Measurements from ENCODE around the gene RARA. TPM values are rescaled to one million over a fixed set of nuclear protein-coding genes. Genes with fewer than 3 reads are reported as not detected.

RARA gene
- total RNA-seq, 1 donor from 2014 or later: 21.3 TPM

DNA sequence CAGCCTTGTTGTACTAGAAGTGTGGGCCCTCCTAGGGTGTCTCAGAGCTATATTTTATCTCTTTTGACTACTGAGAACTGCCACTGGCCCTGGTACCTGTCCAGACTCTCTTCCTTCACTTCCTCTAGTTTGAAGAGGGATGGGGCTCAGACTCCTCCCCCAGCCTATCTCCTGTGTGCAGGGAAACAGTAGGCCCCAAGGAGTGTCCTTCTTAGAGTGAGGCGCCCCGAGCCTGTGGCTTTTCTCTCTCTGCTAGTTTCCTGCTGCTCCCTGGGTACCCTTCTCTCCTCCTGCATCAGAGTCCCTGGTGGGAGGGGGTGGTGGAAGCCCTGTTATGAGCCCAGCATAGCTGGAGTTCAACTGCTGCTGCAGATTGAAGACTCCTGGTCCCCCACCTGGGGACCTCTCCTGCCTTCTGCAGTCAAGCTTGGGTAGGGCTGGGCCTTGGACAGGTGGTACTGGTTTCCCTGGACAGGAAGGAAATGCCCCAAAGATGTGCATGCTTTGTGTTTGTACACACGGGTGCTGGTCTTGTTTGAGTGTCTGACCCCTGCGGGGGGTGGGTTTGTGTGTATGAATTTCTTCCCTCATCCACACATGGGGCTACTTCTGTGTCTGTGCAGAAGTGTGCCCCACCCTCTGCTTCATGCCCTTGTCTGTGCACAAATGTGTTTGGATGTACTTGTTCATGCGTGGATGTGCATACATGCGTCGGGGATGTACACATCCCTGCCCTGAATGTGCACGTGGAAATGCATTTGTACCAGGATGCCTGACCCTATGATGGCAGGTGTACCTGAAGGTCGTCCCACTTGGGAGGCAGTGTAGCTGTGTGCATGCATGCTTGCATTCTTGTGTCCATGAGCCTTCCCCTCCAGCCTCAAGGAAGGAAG, 6.9 kb downstream of the RARA start:
- no peak for DNase-seq (ENCODE audit: low spot score)
- ATAC-seq: no peak

DNA sequence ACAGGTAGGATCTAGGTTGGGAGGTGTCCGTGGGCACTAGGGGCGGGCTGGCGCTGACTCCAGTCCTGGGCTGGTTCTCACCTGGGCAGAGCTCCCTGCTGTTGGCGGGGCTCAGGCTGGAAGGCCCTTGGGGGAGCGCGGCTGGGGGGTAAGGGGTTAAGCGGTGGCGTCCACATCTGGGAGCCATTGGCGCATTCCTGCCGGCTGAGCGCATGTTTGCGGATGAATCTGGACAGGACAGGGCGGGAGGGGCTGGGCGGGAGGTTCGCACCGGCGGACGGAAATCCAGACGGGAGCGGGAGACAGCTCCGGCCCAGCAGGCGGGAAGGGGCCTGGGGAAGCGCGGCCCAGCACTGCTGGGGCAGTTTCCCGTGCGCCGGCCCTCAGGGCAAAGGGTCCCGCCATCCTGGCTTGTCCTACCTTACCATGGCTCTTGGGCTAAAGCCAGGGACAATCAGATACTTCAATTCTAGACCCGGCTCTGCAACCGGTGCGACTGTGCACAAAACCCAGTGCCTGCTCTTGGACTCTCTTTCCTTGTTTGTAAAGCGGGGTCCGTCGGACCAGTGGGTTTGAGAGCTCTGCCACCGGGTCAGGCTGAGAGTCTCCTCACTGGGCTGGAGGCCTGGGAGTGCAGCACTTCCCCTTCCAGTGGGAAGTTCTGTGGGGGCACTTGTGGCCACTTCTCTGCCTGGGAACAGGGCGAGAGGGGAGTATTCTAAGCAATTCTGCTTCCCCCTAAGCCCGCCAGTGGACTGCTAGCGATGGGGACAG, 7.8 kb downstream of the RARA start:
- DNase-seq (ENCODE audit: low spot score) (peak; percentile 74), ATAC-seq (peak; percentile 52)

DNA sequence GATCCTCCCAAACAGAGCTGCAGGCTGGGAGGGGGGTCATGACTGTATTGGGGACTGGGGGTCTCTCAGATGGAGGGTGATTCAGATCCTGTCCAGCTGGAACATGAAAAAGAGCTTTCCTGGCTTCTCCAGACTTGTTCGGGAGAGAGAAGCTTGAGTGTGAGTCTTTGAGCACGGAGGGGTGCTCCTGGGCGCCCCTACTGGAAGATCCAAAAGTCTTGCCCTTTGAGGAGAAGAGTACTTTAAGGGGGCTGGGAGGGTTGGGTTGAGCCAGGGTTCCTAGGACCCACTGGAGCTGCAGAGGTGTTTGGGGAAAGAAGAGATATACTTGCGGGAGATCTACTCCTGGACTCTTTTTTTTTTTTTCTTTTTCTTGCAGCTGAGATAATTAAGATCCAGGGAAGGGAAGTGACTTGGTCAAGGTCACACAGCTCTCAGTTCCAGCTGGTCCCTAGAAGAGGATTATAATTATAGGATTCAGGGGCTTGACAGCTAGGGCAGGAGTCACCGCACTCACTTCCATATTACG, 8.4 kb downstream of the RARA start:
- DNase-seq (ENCODE audit: low spot score) (peak; percentile 50), ATAC-seq (peak; percentile 20)

DNA sequence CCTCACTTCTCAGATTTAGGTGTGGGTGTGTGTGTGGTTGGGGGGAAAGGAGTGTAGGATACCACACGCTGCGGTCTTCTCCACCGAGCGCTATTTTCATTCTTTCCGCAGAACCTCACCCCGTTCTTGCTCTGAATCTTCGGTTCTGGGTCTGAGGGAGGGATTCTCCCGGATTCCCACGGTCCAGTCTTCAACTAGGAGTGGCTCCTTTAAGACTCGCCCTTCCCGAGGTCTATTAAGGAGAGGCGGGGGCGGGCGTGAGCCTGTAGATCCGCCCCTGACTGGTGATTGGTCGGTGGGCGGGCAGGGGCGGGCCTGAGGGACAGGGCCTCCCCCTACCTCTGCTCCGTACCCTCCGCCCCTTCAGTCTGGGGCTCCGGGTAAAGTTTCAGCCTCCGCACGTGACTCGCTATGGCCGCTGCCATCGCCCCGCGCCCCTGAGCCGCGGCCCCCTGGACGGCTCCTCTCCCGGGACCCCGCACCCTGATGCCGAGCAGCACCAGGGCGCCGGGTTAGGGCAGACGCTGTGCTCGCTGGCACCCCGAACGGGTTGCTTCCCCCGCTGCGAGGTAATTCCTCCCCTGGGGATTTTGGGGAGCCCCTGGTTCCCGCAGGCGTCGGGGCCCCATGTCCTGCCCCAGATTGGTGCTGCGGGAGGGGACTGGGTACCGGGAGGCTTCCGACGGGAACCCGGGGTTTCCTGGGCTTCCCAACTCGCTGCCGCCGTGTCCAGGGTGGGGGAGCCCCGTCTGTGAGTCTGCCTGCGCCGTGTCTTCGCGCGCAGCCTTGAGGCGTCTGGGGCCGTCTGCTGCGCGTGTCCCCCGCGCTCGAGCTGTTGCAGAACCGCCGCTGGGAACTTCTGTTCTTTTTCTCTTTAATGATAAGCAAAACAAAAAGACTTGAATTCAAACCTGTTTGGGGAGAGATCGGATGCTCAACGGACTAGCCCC, 9.2 kb downstream of the RARA start:
- peak; percentile 96 for DNase-seq (ENCODE audit: low spot score)
- ATAC-seq: peak; percentile 91

DNA sequence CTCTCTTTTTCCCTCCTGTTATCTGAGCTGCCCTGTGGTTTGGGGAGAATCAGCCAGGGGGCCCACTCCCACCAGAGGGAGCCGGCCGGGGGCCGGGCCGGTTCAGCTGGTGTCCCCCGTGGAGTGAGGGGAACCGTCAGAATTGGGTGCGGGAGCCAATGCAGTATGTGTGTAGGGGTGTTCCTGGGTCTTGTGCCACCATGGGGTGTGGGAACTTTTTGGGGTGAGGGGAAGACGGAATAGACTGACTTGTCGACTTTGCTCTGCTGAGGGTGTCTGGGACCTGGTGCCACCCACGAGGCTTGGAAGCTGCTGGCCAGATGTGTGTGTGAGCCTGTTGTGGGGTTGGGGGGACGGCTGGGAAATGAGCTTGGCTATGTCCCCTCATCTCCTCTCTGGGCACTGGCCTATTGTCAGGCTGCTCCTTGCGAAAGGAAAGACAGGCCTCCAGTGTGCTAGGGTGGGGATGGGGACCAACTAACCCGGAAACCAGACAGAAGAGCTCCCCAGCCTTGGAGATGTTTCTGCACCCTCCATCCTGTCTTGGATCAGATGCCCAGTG, 9.9 kb downstream of the RARA start:
- DNase-seq (ENCODE audit: low spot score) (no peak), ATAC-seq (no peak)

DNA sequence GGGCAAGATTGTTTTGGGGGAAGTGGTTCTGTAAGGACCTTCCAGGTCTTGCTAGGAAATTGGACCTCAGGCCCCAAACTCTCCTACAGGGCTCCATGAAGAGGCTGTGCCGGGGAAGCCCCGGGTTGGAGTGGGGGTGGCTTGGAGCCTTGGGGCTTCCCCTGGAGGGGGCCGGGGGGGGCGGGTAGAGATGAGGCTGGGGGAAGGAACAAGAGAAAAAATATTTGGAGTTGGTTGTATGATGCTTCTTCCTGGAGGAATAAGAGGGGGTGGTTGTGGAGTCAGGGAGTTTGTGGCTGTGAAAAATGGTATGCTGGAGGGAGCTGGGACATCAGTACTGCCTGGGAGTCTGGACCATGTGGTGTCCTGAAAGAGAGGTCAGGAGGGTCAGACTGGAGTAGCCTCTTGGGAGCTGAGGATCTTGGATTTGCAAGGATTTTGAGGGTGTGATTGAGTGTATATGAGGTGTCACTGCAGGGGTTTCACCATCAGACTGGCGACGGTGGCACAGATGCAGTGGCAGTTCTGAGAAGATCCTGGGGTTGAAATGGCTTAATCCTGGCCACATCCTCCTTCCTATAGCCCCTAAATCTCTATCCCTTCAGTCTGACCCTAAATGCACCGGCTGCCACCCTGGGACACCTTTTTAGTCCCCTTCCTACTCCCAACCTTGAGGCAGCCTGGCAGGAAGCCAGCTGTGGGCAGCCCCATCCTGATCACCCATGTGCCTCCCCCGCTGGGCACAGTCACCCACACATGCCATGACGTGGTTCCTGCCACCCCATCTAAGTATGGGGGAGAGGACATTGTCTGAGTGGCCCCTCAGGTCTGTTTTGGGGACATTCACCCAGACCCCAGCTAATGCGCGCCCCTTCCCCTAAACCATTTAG, 10.9 kb downstream of the RARA start:
- ATAC-seq (no peak), DNase-seq (ENCODE audit: low spot score) (no peak)

DNA sequence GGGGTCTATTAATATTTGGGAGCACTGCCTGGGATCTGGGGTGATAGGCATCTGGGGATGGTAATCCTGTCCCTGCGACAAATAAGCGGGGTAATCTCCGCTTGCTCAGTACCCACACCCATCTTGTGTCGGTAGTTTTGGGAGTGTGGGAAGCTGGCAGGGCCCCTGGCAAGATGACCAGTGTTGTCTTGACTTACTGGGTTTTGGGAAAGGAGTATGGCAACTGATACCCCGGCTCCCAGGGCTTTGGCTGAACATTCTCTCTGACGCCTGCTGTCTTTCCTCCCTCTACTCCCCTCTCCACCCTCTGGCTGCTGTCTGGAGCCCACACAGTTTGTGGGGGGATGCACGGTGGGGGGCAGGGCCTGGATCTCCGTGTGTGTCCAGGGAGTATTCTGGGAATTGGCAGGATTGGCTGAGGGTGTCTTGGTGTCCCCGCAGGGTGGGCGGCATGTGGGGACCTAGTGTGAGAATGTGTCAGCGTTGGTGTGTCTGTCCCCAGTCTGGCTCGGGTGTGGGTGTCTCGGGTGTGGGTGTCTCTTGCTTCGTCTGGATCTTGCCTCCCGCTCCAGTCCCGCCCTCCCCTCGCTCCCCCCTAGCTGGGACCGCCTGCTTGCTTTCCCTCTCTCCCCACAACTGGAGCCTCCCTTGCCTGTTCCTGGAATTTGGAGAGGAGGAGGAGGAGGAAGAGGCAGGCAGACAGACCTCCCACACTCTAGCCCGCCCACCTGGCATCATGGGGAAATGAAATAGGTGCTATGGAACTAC, 12.0 kb downstream of the RARA start:
- ATAC-seq: no peak
- DNase-seq (ENCODE audit: low spot score): no peak

DNA sequence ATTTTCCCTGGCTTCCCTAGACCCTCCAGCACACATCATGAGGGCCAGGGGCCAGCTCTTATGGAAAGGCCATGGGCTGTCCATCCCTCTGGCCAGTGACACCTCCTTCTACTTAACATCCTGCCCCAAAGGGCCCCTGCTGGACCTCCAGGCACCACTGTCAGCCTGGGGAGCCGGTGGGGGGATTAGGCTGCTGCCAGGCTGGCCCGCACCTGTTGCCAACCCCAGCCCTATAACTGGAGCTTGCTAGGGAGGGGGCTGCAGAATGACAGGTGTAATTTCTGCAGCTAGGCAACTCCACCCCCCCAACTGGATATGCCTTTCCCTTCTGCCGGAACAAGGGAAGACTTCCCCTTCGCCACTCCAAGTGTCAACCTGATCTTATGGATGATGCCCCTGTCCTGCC, 12.5 kb downstream of the RARA start:
- ATAC-seq: no peak
- no peak for DNase-seq (ENCODE audit: low spot score)

DNA sequence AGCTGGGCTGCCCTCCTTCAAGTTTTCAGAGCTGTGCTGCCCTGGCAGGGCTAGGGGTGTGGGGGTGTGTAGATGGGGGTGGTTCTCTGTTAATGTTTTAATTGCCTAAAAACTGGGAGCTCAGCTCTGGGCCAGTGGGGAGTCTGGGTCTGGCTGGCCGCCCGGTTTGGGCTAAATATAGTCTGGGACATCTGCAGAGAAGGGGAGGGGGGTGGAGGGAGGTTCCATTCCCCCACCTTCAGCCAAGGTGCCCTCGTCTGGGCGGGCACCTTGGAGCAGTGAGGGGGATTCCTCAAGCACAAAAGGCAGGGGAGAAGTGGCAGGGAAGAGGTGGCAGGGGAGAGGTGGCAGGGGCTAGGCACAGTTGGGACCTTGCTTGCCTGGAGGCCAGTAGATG, 13.0 kb downstream of the RARA start:
- DNase-seq (ENCODE audit: low spot score) (no peak), ATAC-seq (no peak)

DNA sequence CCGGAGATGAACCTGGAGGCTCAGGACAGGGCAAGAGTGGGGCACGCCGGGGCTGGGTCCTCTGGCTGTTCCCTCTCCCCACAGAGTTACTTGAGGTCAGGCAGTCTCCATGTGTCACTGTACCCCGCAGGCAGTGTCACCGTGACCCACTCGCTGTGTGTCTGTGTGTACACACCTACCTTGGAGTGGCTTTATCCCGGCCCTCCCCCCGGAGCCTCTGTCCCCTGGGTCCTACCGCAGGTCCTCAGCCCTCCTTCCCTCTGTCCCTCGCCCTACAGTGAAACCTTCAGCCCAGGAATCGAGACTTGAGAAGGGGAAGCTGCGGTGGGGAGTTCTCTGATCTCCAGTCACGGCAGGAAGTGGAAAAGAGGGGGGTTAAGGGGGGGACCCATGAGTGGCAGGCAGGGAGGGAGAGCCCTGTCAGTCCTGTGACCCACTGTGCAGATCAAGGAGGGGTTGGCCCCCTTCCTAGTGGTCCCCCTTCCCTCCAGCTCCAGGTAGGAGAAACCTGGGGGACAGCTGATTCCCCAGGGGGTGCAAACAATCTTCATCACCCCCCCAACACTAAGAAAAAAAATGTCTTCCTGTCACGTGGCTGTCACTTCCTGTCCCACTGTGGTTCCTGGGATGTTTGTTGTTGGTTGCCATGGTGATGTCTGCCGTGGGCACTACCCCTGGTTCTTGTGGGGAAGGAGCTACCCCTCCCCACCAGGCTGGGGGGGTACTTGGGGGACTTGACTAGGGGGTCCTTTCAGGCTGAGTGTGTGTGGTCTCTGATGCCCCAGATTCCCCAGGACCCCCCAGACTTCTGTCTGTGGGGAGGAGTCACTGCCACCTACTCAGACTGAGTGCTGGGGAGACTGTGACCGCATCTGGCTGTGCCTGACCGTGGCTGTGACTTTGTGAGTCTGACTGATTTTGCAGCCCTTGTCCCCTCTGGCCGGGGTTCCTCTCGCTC, 13.7 kb downstream of the RARA start:
- no peak for ATAC-seq

DNA sequence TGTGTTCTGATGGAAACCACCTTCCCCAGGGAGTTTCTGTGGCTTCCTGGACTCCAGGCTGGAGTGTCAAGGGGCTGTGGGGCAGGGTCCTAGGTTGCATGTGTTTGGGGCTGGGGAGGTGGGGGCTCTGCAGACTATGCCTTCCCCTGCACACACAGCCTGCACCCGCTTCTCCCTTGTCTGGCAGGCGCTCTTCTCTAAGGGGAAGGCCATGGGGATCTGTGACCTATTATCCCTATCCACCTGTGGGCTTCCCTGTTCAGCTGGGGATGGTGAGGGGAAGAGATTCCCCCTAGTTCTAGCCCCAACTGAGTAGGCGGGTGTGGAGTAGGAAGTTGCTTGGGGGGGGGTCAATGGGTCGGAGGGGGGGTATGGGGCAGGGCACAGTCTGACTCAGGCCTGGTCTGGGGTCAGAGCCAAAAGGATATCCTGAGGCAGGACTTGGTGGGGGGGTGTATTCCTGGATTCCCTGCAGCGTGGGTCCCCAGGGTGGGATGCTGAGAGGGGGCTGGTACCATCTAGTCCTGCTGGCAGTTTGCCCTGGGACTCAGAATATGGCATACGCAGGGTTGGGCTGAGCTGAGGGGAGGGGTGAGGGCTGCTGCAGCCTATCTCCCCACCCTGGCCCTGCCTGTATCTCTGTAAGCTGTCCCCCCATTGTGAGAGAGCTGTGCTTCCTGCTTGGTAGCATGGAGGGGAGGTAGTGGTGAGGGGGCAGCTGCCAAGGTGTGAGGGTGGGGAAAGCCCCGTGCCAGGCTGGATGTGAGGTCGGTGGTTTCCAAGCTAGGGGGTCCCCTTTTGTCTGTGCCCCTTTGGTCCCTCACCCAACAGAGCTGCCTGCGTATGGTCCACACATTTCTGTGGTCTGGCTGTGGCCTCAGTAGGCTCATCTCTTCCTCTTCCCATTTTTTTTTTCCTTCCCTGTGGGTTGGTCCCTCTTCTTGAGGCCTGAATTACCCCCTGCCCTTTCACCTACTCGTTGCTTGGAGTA, 14.7 kb downstream of the RARA start:
- DNase-seq (ENCODE audit: low spot score) (no peak), ATAC-seq (no peak)

More for the DNA sequence above, 13.7 kb downstream of the RARA start:
- peak; percentile 64 for DNase-seq (ENCODE audit: low spot score)

DNA sequence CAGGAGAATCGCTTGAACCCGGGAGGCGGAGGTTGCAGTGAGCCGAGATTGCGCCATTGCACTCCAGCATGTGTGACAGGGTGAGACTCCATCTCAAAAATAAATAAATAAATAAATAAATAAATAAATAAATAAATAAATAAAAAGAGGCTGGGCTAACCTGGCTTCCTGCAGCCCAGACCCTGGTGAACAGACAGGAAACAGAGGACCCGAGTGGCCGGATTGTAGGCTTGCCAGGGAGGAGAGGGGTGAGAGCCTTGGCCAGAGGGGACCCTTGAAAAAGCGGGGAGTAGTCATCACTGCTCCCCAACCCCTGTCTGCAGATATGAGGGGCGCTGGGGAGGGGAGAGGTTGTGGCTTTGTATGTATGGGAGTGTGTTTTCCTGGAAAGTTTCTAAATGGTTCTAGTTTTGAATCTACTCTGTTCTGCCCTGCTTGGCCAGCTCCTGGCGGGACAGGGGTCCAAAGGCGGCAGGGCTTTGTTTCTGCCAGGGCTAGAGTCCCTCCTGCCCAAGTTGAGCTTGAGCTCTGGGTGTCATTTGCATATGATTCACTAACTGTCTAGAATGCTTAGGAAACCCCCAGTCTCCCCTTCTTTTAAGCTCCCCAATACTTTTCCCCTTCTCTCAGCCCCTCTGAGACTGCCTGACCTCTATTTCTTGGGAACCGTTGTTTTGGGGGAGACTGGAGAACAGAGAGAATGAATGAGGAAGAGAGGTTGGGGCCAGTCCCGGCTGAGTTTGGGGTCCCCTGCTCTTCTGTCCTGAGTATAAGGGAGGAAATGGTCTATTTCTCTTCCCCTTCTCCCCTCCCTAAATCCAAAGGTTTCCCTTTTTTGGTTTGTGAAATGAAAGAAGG, 16.4 kb downstream of the RARA start:
- ATAC-seq (no peak), DNase-seq (ENCODE audit: low spot score) (no peak)

DNA sequence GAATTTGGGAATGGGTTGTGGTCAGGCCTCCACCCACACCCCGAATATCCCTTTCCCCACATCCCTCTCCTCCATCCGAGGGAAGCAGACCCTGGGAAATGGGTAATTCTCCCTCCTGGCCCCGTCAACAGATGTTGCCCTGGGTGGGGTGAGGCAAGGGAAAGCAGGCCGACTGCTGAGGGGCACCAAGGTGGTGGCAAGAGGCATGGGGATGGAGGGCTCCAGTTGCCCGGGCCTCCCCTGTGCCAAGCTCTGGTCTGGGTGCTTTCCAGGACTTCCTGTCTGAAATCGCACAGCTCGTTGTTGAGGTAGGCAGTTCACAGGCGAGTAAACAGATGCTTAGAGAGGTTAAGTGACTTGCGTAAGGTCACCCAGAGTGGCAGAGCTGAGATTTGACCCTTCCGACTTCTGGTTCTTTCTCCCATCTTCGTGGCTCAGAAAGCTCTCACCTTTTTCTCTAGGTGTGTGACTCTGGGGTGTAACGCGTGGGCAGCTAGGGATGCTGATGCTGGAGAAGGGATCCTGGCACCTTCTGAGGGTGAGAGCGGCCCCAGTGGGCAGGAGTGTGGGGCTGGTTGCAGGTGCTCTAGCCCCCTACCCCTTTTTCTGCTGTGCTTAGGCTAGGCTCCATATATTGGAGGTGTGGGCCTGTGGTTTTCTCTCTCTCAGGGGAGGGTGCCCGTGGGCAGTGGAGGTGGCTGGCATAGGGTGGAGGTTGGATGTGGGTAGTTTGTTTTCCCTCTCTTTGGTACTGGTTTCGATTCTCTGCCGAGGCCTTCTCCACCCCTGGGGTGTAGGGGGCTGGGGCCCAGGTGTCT, 17.2 kb downstream of the RARA start:
- DNase-seq (ENCODE audit: low spot score): peak; percentile 84
- ATAC-seq: peak; percentile 59

DNA sequence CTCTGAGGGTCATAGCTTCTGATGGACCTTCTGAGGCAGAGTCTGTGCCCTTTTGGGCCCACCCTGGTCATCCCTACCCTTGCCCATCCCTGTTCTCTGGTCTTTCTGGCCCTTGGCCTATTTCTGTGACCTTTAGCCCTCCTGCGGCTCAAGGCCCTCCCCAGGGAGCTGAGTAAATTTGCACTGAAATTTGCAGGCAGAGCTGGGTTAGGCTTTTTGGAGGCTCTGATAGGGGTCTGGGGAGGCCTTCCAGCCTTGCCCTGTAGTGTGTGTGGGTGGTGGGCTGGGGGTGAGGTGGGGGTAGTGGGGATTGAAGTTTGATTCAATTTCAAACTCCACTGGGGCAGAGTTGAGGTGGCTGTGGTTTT, 17.8 kb downstream of the RARA start:
- ATAC-seq (peak; percentile 52), DNase-seq (ENCODE audit: low spot score) (peak; percentile 75)

Data from left lobe of liver (tissue), 2 donors.